IPS DF 4.7 (cell line): ENCODE results near the gene CYLD.

Source experiments
- DNase-seq: peaks from one replicate; pipeline ENCODE4 v3.0.0-alpha.2; 2013; ENCODE audit warnings: low spot score; ENCODE audit errors: extremely low read depth

Gene CYLD

DNA sequence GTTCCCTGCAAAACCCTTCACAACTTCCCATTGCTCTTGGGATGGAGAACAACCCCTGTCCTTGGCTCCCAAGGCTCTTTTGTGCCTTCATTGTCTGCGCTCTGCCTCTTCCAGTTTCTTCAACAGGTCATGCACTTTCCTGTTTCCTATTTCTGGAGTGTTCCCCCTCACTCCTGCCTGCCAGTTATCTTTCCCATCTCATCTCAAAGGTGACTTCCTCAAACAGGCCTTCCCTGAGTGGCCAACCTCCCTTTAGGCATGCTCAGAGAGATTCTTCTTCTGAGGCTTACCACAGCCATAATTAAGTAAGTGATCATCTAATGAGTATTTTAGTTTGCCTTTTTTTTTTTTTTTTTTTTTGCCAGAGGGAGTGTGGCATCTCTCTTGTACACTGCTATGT lies 2.9 kb upstream of the CYLD start:
- DNase-seq = no peak

DNA sequence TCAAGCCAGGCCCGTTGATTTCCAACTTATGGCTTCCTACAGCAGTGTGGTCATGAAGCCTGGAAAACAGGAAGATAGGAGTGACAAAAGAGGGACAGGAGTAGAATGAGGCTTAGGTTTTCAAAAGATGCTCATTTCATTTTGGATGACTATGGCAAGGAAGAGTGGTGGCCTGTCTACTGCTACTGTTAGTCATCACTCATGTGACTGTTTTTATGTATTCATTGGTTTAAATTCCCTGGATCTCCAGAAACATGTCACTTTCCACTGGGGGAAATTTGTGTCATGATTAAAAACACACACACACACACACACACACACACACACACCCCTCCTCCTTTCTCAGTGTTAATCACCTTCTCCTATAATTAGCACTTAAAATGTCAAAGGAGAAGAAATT lies 1.1 kb upstream of the CYLD start:
- no peak for DNase-seq

- no peak for DNase-seq
Observed at GRCh38 chr16:50741225-50741780, 583 bp upstream of the CYLD start.

DNA sequence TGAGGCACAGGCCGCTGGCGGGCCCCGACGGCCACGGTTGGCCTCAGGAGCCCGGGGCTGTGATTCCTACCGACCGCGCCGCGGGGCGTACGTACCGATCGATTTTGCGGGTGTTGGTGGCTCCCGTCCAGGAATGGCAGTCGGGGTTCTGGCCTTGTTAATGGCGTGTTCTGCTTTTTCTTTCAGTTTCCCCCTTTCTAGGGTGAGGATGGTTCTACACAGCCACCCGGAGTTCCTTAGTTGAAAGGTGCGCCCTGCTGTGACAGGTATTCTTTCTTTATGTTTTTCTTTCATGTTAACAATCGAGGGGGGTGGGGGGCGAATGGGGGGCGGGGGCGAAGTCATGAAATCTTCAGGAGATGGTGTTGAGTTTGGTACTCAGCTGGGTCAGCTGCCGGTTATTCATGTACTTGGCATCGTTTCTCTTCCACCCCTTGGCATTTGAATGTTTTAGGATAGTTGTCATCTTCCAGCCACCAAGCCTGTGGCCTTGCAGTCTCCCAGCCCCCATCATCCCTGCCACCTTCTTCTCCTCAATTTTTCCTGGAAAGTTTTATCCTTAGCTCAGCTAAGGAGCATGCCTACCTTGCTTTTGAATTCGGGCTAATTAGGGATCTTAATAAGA lies 802 bp downstream of the CYLD start:
- no peak for DNase-seq

DNA sequence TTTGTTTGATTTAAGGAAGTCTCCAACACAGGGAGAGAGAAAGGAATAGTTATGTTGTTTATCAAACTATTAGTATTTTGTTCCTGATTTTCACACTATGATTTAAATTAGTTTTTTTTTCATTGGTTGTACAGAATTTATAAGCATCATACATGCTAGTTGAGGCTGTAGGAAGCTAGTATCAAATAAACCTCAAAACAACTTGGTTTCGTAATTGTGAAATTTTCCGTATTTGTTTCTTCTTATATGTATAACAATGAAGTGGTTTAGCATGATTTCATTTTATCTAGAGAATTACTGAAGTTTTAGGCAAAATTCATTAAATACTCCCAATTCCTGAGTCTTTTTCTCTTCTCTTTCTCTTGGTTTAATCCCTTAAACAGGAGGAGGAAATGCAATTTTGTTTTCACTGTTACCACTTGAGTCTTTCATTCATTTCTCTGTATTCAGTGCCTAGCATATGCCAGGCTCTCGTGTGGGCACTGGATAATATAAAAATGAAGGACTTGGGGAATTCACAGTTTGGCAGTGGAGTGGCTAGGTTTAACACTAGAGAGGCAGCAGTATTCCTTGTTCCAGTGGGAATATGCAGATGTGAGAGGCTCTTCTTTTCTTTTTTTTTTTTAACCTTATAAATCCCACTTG lies 1.8 kb downstream of the CYLD start:
- no peak for DNase-seq

DNA sequence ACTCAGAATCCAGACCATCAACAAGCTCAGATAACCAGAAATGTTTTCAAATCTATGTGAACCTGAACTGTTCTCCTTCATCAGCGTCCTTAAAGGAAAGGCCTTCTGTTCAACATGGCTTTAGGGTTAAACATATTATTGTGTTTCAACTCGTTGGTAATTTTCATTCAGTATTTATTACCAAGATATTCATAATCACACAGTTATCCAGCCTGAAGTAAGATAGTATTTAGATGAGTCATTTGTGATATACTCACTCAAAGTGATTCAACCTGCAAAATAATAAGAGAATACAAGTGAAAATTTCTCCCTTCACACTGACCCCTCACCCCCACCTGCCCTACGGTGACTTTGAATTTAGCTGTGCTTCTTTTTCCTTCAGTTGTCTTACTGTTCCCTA lies 3.0 kb downstream of the CYLD start:
- no peak for DNase-seq

GRCh38 chr16:50745940-50746339 lies 4.1 kb downstream of the CYLD start:
- no peak for DNase-seq

DNA sequence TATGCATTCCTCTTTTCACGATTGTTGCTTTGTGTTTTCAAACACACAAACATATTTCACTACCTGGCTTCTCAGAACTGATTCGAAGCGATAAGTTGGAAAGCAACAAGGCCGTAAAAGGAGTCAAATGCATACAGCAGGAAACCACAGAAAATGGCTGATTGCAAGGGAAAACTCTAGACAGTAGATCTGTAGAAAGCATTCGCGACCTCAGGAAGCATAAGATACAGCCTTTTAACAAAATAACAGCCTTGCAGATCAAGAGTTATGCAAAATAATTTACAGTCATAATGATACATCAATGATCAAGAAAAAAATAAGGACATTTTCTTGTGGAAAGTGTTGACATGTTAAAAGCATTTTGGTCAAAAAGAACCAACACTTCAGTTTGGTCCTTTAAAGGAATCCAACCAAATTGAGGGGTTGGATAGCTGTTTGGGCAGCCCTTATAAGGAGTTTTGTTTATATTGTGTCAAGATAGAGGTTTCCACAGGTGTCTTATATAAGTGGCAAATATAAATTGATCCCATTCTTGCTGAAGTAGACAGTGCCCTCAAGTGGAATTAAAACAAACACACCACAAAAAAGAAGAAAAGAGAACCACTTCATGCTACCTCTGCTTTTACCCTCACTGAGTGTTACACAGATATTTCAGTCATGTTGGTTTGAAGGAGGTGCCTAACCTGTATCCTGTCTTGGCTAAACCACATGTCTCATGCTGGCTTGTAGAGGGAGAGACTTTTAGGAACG lies 5.5 kb downstream of the CYLD start:
- DNase-seq = no peak

DNA sequence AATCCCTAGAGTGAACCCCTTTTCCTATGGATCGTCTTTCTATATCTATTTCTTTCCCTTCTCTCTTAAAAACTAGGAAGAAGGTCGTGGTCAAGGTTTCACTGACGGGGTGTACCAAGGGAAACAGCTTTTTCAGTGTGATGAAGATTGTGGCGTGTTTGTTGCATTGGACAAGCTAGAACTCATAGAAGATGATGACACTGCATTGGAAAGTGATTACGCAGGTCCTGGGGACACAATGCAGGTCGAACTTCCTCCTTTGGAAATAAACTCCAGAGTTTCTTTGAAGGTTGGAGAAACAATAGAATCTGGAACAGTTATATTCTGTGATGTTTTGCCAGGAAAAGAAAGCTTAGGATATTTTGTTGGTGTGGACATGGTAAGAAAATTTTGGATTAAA lies 9.6 kb downstream of the CYLD start:
- no peak for DNase-seq

GRCh38 chr16:50752471-50753235 lies 10.8 kb downstream of the CYLD start:
- no peak for DNase-seq

DNA sequence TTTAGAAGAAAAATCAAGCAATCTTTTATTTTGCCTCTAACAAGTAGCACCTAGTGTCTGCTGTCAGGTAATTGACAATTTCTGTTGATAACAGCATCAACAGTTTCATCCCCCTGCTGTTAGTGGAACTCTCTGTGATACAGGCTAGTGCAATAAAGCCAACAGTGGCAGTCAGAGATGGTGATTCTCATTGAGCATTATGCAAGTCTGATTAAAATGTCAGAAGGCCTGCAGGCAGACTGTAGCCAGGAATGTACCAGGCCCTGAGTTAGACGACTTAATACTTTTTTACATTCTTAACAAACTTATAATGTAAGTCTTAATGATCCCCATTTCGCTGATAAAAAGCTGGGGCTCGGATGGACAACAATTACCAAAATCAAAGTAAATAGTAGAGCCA lies 14.6 kb downstream of the CYLD start:
- no peak for DNase-seq

DNA sequence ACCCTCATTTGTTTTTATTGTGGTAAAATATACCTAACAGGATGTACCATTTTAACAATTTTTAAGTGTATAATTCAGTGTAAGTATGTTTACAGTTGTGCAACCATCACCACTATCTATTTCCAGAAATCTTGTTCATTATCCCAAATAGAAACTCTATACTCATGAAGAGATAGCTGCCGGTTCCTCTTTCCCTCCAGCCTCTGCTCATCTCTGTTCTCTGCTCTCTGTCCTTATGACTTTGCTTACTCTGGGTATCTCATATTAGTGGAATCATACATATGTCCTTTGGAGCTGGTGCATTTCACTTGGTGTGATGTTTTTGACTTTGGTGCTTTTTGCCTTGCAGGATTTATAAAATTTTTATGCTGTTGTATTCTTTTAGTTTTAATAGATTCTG lies 19.4 kb downstream of the CYLD start:
- DNase-seq = no peak

DNA sequence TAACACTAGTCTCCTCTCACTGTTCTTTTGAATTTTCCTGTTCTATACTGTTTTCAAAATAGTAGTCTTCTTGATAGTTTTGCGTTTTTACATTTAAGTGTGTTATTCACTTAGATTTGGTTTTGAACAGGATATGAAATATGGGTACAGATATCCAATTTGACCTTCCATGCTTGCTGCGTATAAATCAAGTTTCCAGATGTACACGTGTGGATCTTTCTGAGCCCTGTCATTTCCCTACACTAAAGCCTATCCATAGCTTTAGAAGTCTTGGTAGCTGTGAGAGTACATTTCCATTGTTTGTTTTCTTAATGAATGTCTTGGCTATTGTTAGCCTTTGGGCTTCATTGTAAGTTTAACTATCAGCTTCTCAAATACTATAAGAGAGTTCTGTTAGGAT lies 20.4 kb downstream of the CYLD start:
- DNase-seq = no peak

GRCh38 chr16:50763211-50763610 lies 21.3 kb downstream of the CYLD start:
- no peak for DNase-seq

DNA sequence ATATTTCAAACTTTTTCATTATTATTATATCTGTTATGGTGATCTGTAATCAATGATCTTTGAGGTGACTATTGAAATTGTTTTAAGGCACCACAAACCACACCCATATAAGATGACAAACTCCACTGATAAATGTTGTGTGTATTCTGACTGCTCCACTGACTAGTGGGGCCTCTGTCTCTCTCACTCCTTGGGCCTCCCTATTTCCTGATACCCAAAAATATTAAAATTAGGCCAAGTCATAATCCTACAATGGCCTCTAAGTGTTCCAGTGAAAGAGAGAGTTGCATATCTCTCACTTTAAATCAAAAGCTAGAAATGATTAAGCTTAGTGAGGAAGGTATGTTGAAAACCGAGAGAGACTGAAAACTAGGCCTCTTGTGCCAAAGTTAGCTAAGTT lies 23.4 kb downstream of the CYLD start:
- DNase-seq = no peak

- no peak for DNase-seq
Observed at GRCh38 chr16:50765861-50766260, 24.0 kb downstream of the CYLD start.

DNA sequence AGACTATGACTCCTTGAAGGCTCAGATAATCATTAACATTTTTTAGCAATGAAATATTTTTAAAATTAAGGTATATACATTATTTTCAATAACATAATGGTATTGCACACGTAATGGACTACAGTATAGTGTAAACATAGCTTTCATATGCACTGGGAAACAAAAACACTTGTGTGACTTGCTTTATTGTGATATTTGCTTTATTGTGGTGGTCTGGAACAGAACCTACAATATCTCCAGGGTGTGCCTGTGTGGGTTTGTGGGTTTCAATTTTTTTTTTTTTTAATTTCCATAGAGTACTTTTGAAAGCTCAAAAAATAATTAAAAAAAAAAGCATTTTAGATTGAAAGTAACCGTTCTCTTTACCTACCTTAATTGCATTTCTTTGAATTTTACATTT lies 25.3 kb downstream of the CYLD start:
- DNase-seq = no peak

- no peak for DNase-seq
Observed at GRCh38 chr16:50771366-50771765, 29.5 kb downstream of the CYLD start.

- DNase-seq = no peak
Observed at GRCh38 chr16:50774405-50774804, 32.5 kb downstream of the CYLD start.

GRCh38 chr16:50774960-50775359 lies 33.1 kb downstream of the CYLD start:
- DNase-seq = no peak

DNA sequence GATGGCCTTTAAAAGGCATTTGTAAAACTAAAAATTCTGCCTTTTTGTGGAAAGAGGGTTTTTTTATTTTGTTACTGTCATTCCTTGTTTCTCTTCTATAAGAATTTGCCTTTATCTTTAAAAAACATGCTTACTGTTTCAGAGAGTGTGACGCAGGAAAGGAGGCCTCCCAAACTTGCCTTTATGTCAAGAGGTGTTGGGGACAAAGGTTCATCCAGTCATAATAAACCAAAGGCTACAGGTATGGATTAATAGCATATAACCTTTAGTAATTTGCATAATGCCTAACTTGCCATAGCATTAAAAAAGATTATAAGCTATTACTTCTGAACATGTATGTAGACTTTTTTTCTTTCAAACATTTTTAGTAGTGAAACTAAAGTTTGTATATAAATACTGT lies 34.2 kb downstream of the CYLD start:
- no peak for DNase-seq
